ENCODE measurements around the gene DTD1.

Gene DTD1

GRCh38 chr20:18676396-18676795, 88.5 kb downstream of the DTD1 start:
- Histone ChIP-seq H3K4me2 (ENCODE audit: low read depth, low read length, poor library complexity, severe bottlenecking) (no peak overlapping the region), H3K36me3 (ENCODE audit: insufficient read depth, low read length) (no peaks in the 10 kb centered on the region), H3K27me3 (ENCODE audit: insufficient read depth, low read length, poor library complexity, severe bottlenecking) (no peaks in the 10 kb centered on the region), H4K20me1 (ENCODE audit: insufficient read depth, low read length, poor library complexity, severe bottlenecking) (no peaks in the 10 kb centered on the region), H3K9me2 (replicated peaks; ENCODE audit: low read depth, low read length) (no peaks in the 10 kb centered on the region), H3F3A (ENCODE audit: low read depth) (no peaks in the 10 kb centered on the region), H3K9ac (ENCODE audit: low read depth, low read length, poor library complexity, severe bottlenecking) (no peak overlapping the region), H3K9me3 (ENCODE audit: insufficient read depth, low read depth, low read length) (no peaks in the 10 kb centered on the region), H2AFZ (ENCODE audit: low read length) (no peak overlapping the region), H3K79me2 (ENCODE audit: insufficient read depth, low read length) (no peaks in the 10 kb centered on the region), H3K4me1 (ENCODE audit: insufficient read depth, low read length, poor library complexity, severe bottlenecking) (no peaks in the 10 kb centered on the region), H3K4me3 (ENCODE audit: low read length, poor library complexity, severe bottlenecking) (no peak overlapping the region)
- TF ChIP-seq, protein P1, sequence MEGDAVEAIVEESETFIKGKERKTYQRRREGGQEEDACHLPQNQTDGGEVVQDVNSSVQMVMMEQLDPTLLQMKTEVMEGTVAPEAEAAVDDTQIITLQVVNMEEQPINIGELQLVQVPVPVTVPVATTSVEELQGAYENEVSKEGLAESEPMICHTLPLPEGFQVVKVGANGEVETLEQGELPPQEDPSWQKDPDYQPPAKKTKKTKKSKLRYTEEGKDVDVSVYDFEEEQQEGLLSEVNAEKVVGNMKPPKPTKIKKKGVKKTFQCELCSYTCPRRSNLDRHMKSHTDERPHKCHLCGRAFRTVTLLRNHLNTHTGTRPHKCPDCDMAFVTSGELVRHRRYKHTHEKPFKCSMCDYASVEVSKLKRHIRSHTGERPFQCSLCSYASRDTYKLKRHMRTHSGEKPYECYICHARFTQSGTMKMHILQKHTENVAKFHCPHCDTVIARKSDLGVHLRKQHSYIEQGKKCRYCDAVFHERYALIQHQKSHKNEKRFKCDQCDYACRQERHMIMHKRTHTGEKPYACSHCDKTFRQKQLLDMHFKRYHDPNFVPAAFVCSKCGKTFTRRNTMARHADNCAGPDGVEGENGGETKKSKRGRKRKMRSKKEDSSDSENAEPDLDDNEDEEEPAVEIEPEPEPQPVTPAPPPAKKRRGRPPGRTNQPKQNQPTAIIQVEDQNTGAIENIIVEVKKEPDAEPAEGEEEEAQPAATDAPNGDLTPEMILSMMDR (conservative IDR thresholded peaks at IDR 0.05; ENCODE audit: low read length): no peak
- no peak for TF ChIP-seq EZH2phosphoT487 (IDR thresholded peaks at IDR 0.05; ENCODE audit: borderline replicate concordance)

- Histone ChIP-seq H3K36me3 (ENCODE audit: insufficient read depth, low read length) (no peaks in the 10 kb centered on the region), H3K79me2 (ENCODE audit: insufficient read depth, low read length) (no peaks in the 10 kb centered on the region), H4K20me1 (ENCODE audit: insufficient read depth, low read length, poor library complexity, severe bottlenecking) (no peaks in the 10 kb centered on the region), H3K9ac (ENCODE audit: low read depth, low read length, poor library complexity, severe bottlenecking) (no peak overlapping the region), H3K4me2 (ENCODE audit: low read depth, low read length, poor library complexity, severe bottlenecking) (no peak overlapping the region), H3K4me1 (ENCODE audit: insufficient read depth, low read length, poor library complexity, severe bottlenecking) (no peaks in the 10 kb centered on the region), H2AFZ (ENCODE audit: low read length) (no peak overlapping the region), H3F3A (ENCODE audit: low read depth) (no peaks in the 10 kb centered on the region), H3K9me2 (replicated peaks; ENCODE audit: low read depth, low read length) (no peaks in the 10 kb centered on the region), H3K9me3 (ENCODE audit: insufficient read depth, low read depth, low read length) (no peaks in the 10 kb centered on the region), H3K4me3 (ENCODE audit: low read length, poor library complexity, severe bottlenecking) (no peak overlapping the region), H3K27me3 (ENCODE audit: insufficient read depth, low read length, poor library complexity, severe bottlenecking) (no peaks in the 10 kb centered on the region)
- TF ChIP-seq EZH2phosphoT487 (IDR thresholded peaks at IDR 0.05; ENCODE audit: borderline replicate concordance): no peak
- TF ChIP-seq, protein P1 (conservative IDR thresholded peaks at IDR 0.05; ENCODE audit: low read length): no peak
These were observed 89.3 kb downstream of the DTD1 start for GRCh38 chr20:18677126-18677525.

GRCh38 chr20:18678549-18679419, 90.9 kb downstream of the DTD1 start:
- Histone ChIP-seq H3K9me2 (replicated peaks; ENCODE audit: low read depth, low read length) (no peaks in the 10 kb centered on the region), H3K9ac (ENCODE audit: low read depth, low read length, poor library complexity, severe bottlenecking) (no peak overlapping the region), H3K36me3 (ENCODE audit: insufficient read depth, low read length) (no peaks in the 10 kb centered on the region), H4K20me1 (ENCODE audit: insufficient read depth, low read length, poor library complexity, severe bottlenecking) (no peaks in the 10 kb centered on the region), H3K27me3 (ENCODE audit: insufficient read depth, low read length, poor library complexity, severe bottlenecking) (no peaks in the 10 kb centered on the region), H3K4me3 (ENCODE audit: low read length, poor library complexity, severe bottlenecking) (no peak overlapping the region), H3K79me2 (ENCODE audit: insufficient read depth, low read length) (no peaks in the 10 kb centered on the region), H3K4me1 (ENCODE audit: insufficient read depth, low read length, poor library complexity, severe bottlenecking) (no peaks in the 10 kb centered on the region), H2AFZ (ENCODE audit: low read length) (no peak overlapping the region), H3K9me3 (ENCODE audit: insufficient read depth, low read depth, low read length) (no peaks in the 10 kb centered on the region), H3F3A (ENCODE audit: low read depth) (no peaks in the 10 kb centered on the region), H3K4me2 (ENCODE audit: low read depth, low read length, poor library complexity, severe bottlenecking) (no peak overlapping the region)
- TF ChIP-seq, protein P1 (conservative IDR thresholded peaks at IDR 0.05; ENCODE audit: low read length): no peak

Measured in Loucy (cell line).